ENCODE data around the gene FOXJ1. TPM values are rescaled to one million over a fixed set of nuclear protein-coding genes. Genes with fewer than 3 reads are reported as not detected.

FOXJ1 gene
- polyA plus RNA-seq, 2 of the 4 experiments (the other 2 are of a cell fraction), result 0.09 to 0.50 TPM

DNA sequence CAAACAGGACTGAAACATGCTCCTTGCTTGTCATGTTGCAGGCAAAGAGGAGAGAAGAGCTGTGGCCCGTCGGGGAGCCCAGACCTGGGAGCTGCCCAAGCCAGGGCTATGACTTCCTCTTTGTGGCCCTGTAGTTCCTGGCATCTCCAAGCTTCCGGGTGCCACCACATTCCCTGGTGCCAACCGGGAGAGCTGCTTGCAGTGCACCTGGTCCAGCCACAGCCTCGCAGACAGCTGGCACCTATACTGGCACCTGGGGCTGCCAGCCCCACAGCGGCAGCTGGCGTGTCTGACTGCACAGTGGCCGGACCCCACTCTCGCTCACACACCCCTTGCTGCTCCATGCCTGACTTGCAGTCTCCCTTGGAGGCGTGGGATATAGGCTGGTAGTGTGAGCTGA, 37.1 kb upstream of the FOXJ1 start:
- FAIRE-seq, result no peak
- H3K9me3 ChIP-seq, result no peaks in the 10 kb centered on the region
- POLR2A ChIA-PET, result interaction anchor here (0.7 kb wide), 1 partner anchor 93 kb away, joined by 3 read pairs; no protein-coding TSS in a partner anchor
- 71% methylated on average over 8 of the region's 10 CpGs for WGBS (ENCODE audit: missing lambda C conversion rate)
- ATAC-seq, result no peak
- H3K4me2 ChIP-seq, result no peak overlapping the region
- CTCF ChIA-PET, result interaction anchor here (0.7 to 16.1 kb wide), 14 partner anchors 10 to 220 kb away, joined by 3 to 206 read pairs (median 4); partner anchors contain the start of gene CDK3
- no peak for DNase-seq (ENCODE audit: low read depth in 1 of 2, low spot score in 1 of 2)
- H3K4me1 ChIP-seq, result no peaks in the 10 kb centered on the region
- TF ChIP-seq KDM5A (IDR thresholded peaks at IDR 0.05) (no peak), TP53 (CRISPR knock-in tag; IDR thresholded peaks at IDR 0.05) (no peak), GATA3 (IDR thresholded peaks at IDR 0.05; ENCODE audit: borderline replicate concordance) (no peak), RCOR1 (IDR thresholded peaks at IDR 0.05; ENCODE audit: low read depth, low read length) (no peak), JUN (IDR thresholded peaks at IDR 0.05) (no peak), FOXS1 (CRISPR knock-in tag; IDR thresholded peaks at IDR 0.05) (no peak), NPAS2 (CRISPR knock-in tag; IDR thresholded peaks at IDR 0.05; ENCODE audit: borderline replicate concordance) (no peak), HOXB13 (CRISPR knock-in tag; IDR thresholded peaks at IDR 0.05; ENCODE audit: low read depth) (no peak), FOSL2 (IDR thresholded peaks at IDR 0.05) (no peak), FOSL2 (CRISPR knock-in tag; IDR thresholded peaks at IDR 0.05) (no peak), HDAC2 (IDR thresholded peaks at IDR 0.05) (no peak), ZNF302 (CRISPR knock-in tag; IDR thresholded peaks at IDR 0.05) (no peak), RFX5 (IDR thresholded peaks at IDR 0.05) (no peak), MAZ (IDR thresholded peaks at IDR 0.05; ENCODE audit: borderline replicate concordance, low read depth, low read length) (no peak), NFE2L2 (conservative IDR thresholded peaks at IDR 0.05; ENCODE audit: low read length) (no peak)
- TF ChIP-seq, protein P1, sequence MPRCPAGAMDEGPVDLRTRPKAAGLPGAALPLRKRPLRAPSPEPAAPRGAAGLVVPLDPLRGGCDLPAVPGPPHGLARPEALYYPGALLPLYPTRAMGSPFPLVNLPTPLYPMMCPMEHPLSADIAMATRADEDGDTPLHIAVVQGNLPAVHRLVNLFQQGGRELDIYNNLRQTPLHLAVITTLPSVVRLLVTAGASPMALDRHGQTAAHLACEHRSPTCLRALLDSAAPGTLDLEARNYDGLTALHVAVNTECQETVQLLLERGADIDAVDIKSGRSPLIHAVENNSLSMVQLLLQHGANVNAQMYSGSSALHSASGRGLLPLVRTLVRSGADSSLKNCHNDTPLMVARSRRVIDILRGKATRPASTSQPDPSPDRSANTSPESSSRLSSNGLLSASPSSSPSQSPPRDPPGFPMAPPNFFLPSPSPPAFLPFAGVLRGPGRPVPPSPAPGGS (IDR thresholded peaks at IDR 0.05), result no peak
- no peak overlapping the region for H3K4me3 ChIP-seq
- no peak overlapping the region for H3K27ac ChIP-seq

DNA sequence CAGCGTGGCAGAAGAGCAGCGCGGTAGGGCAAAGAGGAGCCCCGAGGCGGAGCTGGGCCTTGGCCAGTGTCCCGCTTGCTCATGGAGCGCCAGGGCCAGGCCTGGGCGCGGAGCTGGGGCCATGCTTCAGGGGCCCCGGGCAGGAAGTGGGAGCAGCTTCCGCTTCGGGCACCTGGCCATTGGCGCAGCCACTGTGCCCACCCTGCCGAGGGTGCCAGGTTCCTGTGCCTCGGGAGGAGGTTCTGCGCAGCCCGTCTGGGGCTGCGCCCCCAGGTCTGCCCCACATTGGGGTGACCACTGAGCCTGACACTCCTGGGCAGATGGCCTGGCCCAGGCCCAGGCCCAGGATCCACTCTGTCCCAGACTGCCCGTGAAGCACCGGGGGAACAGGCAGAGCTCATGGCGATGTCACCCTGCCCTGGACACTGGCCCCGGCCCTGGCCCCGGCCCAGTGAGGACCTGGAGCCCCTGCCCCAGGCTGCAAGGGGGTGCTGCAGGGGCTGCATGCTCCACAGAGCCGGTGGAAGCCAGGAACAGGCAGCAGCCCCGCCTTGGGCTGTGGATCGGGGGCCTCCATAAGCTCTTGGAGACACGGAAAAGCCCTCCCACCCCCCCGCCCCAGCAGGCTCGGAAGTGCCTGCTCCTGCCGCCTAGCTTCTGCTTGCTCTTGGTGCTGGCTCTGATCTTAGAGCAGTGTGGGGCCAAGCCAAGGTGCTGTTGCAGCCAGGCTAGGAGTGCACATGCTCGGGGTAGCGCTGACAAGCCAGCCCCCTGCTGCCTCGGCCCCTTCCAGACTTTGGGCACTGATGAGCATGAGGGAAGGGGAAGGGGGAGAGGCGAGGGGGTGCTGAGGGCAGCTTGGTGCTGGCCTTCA, 35.9 kb upstream of the FOXJ1 start:
- ChIA-PET POLR2A (interaction anchor here (0.7 kb wide), 1 partner anchor 95 kb away, joined by 3 read pairs; no protein-coding TSS in a partner anchor), CTCF (interaction anchor here (0.6 to 16.1 kb wide), 10 partner anchors 9 to 171 kb away, joined by 3 to 206 read pairs (median 4); no protein-coding TSS in a partner anchor)
- H3K4me2 ChIP-seq, result no peak overlapping the region
- no peaks in the 10 kb centered on the region for H3K9me3 ChIP-seq
- no peak; a peak in 1 of 6 replicates for ATAC-seq
- TF ChIP-seq BHLHE40 (IDR thresholded peaks at IDR 0.05; ENCODE audit: low read depth, low read length) (no peak), FOSL2 (IDR thresholded peaks at IDR 0.05) (no peak), FOSL2 (CRISPR knock-in tag; IDR thresholded peaks at IDR 0.05) (no peak), EHMT2 (IDR thresholded peaks at IDR 0.05; ENCODE audit: low read depth) (no peak), KDM1A (IDR thresholded peaks at IDR 0.05; ENCODE audit: low read depth) (no peak), ZC3H11A (IDR thresholded peaks at IDR 0.05) (no peak)
- TF ChIP-seq, protein P2, sequence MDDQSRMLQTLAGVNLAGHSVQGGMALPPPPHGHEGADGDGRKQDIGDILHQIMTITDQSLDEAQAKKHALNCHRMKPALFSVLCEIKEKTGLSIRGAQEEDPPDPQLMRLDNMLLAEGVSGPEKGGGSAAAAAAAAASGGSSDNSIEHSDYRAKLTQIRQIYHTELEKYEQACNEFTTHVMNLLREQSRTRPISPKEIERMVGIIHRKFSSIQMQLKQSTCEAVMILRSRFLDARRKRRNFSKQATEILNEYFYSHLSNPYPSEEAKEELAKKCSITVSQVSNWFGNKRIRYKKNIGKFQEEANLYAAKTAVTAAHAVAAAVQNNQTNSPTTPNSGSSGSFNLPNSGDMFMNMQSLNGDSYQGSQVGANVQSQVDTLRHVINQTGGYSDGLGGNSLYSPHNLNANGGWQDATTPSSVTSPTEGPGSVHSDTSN (IDR thresholded peaks at IDR 0.05), result no peak
- no peak overlapping the region for H3K27ac ChIP-seq
- H3K4me1 ChIP-seq, result no peaks in the 10 kb centered on the region
- H3K4me3 ChIP-seq, result no peak overlapping the region
- DNase-seq (ENCODE audit: low read depth in 1 of 2, low spot score in 1 of 2), result no peak
- 90% methylated on average over 26 of the region's 34 CpGs for WGBS (ENCODE audit: missing lambda C conversion rate)
- FAIRE-seq, result no peak

DNA sequence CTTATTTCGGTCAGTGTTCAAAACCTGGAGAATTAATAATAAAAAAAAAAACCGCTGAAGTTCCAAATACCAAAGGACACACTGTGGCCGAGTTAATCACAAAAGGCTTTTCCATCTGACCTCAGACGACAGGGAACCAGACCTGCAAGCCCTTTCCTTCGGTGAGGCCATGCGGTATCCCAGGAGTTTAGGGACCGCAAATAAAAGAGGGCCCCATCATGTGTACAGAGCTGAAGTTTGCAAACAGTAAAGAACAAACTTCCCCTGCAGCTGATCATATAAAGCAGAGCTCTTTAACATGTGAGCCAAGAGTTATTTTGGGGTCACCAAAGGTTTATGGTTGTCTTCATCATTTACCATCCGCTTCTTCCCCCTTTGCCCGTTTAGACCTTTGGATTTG, 33.0 kb upstream of the FOXJ1 start:
- no peak overlapping the region for H3K4me2 ChIP-seq
- DNase-seq (ENCODE audit: low read depth in 1 of 2, low spot score in 1 of 2) (no peak), ATAC-seq (no peak), FAIRE-seq (no peak)
- H3K27ac ChIP-seq, result no peak overlapping the region
- CTCF ChIA-PET, result interaction anchor here (0.9 to 13.7 kb wide), 10 partner anchors 8 to 159 kb away, joined by 3 to 178 read pairs (median 3); no protein-coding TSS in a partner anchor
- TF ChIP-seq, protein P3, sequence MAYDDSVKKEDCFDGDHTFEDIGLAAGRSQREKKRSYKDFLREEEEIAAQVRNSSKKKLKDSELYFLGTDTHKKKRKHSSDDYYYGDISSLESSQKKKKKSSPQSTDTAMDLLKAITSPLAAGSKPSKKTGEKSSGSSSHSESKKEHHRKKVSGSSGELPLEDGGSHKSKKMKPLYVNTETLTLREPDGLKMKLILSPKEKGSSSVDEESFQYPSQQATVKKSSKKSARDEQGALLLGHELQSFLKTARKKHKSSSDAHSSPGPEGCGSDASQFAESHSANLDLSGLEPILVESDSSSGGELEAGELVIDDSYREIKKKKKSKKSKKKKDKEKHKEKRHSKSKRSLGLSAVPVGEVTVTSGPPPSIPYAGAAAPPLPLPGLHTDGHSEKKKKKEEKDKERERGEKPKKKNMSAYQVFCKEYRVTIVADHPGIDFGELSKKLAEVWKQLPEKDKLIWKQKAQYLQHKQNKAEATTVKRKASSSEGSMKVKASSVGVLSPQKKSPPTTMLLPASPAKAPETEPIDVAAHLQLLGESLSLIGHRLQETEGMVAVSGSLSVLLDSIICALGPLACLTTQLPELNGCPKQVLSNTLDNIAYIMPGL (CRISPR knock-in tag; IDR thresholded peaks at IDR 0.05; ENCODE audit: borderline replicate concordance), result no peak
- no peaks in the 10 kb centered on the region for H3K4me1 ChIP-seq
- POLR2A ChIA-PET, result interaction anchor here (0.6 kb wide), 1 partner anchor 30 kb away, joined by 5 read pairs; no protein-coding TSS in a partner anchor
- H3K4me3 ChIP-seq, result no peak overlapping the region
- H3K9me3 ChIP-seq, result no peaks in the 10 kb centered on the region
- 72% methylated on average over 9 of the region's 9 CpGs for WGBS (ENCODE audit: missing lambda C conversion rate)
